Lung (tissue), 12 donors: ENCODE measurements around the gene KLHDC4. TPM values are rescaled to one million over a fixed set of nuclear protein-coding genes. Genes with fewer than 3 reads are reported as not detected.

Experiments
- ATAC-seq: fragments of 200-7000 bp; cut with Tn5 transposase; one replicate; pipeline ENCODE4 v1.9.1; 2020; ENCODE audit warnings: moderate number of reproducible peaks; ENCODE audit not compliant: insufficient read depth, low FRiP score
- DNase-seq, 3 donors: peaks; one replicate each; pipeline ENCODE4 v3.0.0-alpha.2; 2013 to 2017
- H3K27ac ChIP-seq, 2 donors: one replicate each; pipeline ENCODE4 v1.5.1; 2013; ENCODE audit warnings: mild to moderate bottlenecking in 2 of 2, moderate library complexity in 2 of 2, control low read depth in 1 of 2, inconsistent platforms in 1 of 2, low read depth in 1 of 2, low read length in 1 of 2
- H3K27me3 ChIP-seq, 3 donors: one replicate each; pipeline ENCODE4 v1.5.1; 2013; ENCODE audit warnings: low read length in 2 of 3; ENCODE audit not compliant: control insufficient read depth in 3 of 3, insufficient read depth in 3 of 3
- H3K36me3 ChIP-seq, 4 donors: one replicate each; pipeline ENCODE4 v1.5.1; 2013; ENCODE audit warnings: low read length in 4 of 4, mild to moderate bottlenecking in 1 of 4, moderate library complexity in 1 of 4; ENCODE audit not compliant: control insufficient read depth in 4 of 4, insufficient read depth in 4 of 4
- H3K4me1 ChIP-seq, 5 donors: one replicate each; pipeline ENCODE4 v1.5.1; 2013; ENCODE audit warnings: low read length in 5 of 5, mild to moderate bottlenecking in 2 of 5, moderate library complexity in 1 of 5; ENCODE audit not compliant: control insufficient read depth in 5 of 5, insufficient read depth in 5 of 5
- H3K4me3 ChIP-seq: one replicate; pipeline ENCODE4 v1.5.1; 2013; ENCODE audit warnings: mild to moderate bottlenecking, control low read depth, moderate library complexity
- H3K9ac ChIP-seq, 2 donors: one replicate each; pipeline ENCODE4 v1.5.1; 2013; ENCODE audit warnings: low read length in 2 of 2, control low read depth in 1 of 2; ENCODE audit not compliant: insufficient read depth in 1 of 2
- H3K9me3 ChIP-seq, 4 donors: one replicate each; pipeline ENCODE4 v1.5.1; 2013; ENCODE audit warnings: low read length in 3 of 4, mild to moderate bottlenecking in 1 of 4, moderate library complexity in 1 of 4; ENCODE audit not compliant: control insufficient read depth in 4 of 4, insufficient read depth in 3 of 4
- CTCF ChIP-seq: IDR thresholded peaks from 2 replicates; pipeline ENCODE4 v1.5.1; 2012; ENCODE audit warnings: mild to moderate bottlenecking; ENCODE audit errors: control extremely low read depth, extremely low read depth
- WGBS, 2 donors: extraction: QIAGEN DNeasy Blood & Tissue Kit; methylation state at CpG; one replicate each; pipeline ENCODE4 v1.1.7; 2013; 5-methylcytosine and 5-hydroxymethylcytosine counted together
- polyA plus RNA-seq, 2 donors: library from polyadenylated mRNA; stranded (reverse); fragments of 200-250 nt; gene quantifications; one replicate each; pipeline ENCODE4 v1.2.1, GENCODE V29; 2013
- total RNA-seq, 2 donors: library from RNA; depleted of rRNA in 1 of 2; stranded (reverse); fragments of >200 nt in 1 of 2; gene quantifications; one replicate each; pipeline ENCODE4 v1.2.1, GENCODE V29; 2014 to 2021
- donor health status: control.
- donor health status: control.
- donor health status: Bipolar disorder and iron deficiency.
- donor health status: healthy.
- donor health status: DM: yes; HTN: yes; CAD: no.

Gene KLHDC4
- total and polyA plus RNA-seq, 4 donors, result 23.3 to 48.4 (median 38.4) TPM

- Histone ChIP-seq H3K36me3 (peaks cover 0 to 14% (median 0%) of the 10 kb centered on the region in 4 donors), H3K27ac (no peak overlapping the region), H3K27me3 (no peaks in the 10 kb centered on the region), H3K4me3 (no peak overlapping the region), H3K4me1 (peaks cover 0 to 5% (median 0%) of the 10 kb centered on the region in 5 donors), H3K9me3 (no peaks in the 10 kb centered on the region), H3K9ac (no peak overlapping the region)
- no peak for DNase-seq
- TF ChIP-seq CTCF, result no peak
- no peak for ATAC-seq
- 91 to 94% methylated on average over 20 of the region's 20 CpGs for WGBS, 2 donors
Measured at GRCh38 chr16:87694441-87695125, 71.2 kb downstream of the KLHDC4 start.

GRCh38 chr16:87693827-87694226 lies 72.0 kb downstream of the KLHDC4 start:
- H3K4me1 ChIP-seq, result peaks cover 0 to 5% (median 0%) of the 10 kb centered on the region in 5 donors
- WGBS, 2 donors, result 93% methylated on average over 16 of the region's 16 CpGs
- H3K9me3 ChIP-seq, result no peaks in the 10 kb centered on the region
- no peak overlapping the region for H3K27ac ChIP-seq
- no peak overlapping the region for H3K9ac ChIP-seq
- TF ChIP-seq CTCF, result no peak
- H3K36me3 ChIP-seq, result peaks cover 0 to 14% (median 0%) of the 10 kb centered on the region in 4 donors
- H3K4me3 ChIP-seq, result no peak overlapping the region
- no peak for ATAC-seq
- no peaks in the 10 kb centered on the region for H3K27me3 ChIP-seq
- no peak for DNase-seq

- no peak for TF ChIP-seq CTCF
- Histone ChIP-seq H3K27ac (no peak overlapping the region), H3K4me3 (no peak overlapping the region), H3K9ac (no peak overlapping the region), H3K4me1 (peaks cover 0 to 5% (median 0%) of the 10 kb centered on the region in 5 donors), H3K27me3 (no peaks in the 10 kb centered on the region), H3K36me3 (peaks cover 0 to 11% (median 0%) of the 10 kb centered on the region in 4 donors), H3K9me3 (no peaks in the 10 kb centered on the region)
- DNase-seq (no peak), ATAC-seq (no peak)
- WGBS, 2 donors, result 84 to 92% methylated on average over 7 to 12 of the region's 12 CpGs
Measured at GRCh38 chr16:87692756-87693155, 73.0 kb downstream of the KLHDC4 start.
